ENCODE measurements around the gene STK4.

DNA sequence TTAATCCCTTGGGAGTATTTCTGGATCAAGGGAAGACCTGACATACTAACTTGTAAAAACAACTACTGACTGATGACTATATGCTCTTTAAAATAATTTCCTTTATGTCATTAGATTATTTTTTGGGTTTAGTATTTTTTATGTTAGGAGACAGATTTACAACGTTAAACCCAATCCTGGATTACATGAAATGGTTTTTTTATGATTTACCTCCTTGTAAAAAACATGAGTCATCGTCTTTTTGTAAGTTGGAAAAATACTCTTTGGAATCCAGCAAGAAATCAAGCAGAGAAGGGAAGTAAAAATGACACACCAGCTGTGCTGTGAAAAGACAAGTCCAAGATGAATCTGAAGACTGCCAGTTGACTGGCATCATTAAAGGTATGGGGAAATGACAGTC is 6.7 kb downstream of the STK4 start:
- TF ChIP-seq, protein P1, sequence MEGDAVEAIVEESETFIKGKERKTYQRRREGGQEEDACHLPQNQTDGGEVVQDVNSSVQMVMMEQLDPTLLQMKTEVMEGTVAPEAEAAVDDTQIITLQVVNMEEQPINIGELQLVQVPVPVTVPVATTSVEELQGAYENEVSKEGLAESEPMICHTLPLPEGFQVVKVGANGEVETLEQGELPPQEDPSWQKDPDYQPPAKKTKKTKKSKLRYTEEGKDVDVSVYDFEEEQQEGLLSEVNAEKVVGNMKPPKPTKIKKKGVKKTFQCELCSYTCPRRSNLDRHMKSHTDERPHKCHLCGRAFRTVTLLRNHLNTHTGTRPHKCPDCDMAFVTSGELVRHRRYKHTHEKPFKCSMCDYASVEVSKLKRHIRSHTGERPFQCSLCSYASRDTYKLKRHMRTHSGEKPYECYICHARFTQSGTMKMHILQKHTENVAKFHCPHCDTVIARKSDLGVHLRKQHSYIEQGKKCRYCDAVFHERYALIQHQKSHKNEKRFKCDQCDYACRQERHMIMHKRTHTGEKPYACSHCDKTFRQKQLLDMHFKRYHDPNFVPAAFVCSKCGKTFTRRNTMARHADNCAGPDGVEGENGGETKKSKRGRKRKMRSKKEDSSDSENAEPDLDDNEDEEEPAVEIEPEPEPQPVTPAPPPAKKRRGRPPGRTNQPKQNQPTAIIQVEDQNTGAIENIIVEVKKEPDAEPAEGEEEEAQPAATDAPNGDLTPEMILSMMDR (IDR thresholded peaks at IDR 0.05) = no peak
- TF ChIP-seq POLR2A (IDR thresholded peaks at IDR 0.05) = no peak
